Endodermal cell (in vitro differentiated cells): Measurements from ENCODE around the gene C11orf65. TPM values are rescaled to one million over a fixed set of nuclear protein-coding genes. Genes with fewer than 3 reads are reported as not detected.

Experiments used
- DNase-seq: peaks from one replicate; pipeline ENCODE4 v3.0.0-alpha.2; 2017
- H3K27ac ChIP-seq: 2 replicates; pipeline ENCODE4 v1.5.1; 2013; ENCODE audit warnings: mild to moderate bottlenecking, low read depth, low read length, moderate library complexity
- H3K27me3 ChIP-seq: 2 replicates; pipeline ENCODE4 v1.6.1; 2013; ENCODE audit warnings: mild to moderate bottlenecking, low read length, moderate library complexity; ENCODE audit not compliant: insufficient read depth, control insufficient read depth, poor library complexity, severe bottlenecking
- H3K36me3 ChIP-seq: 2 replicates; pipeline ENCODE4 v1.7.0; 2013; ENCODE audit warnings: mild to moderate bottlenecking, low read length, moderate library complexity; ENCODE audit not compliant: control insufficient read depth, insufficient read depth
- H3K4me1 ChIP-seq: one replicate; pipeline ENCODE4 v1.7.0; 2013; ENCODE audit warnings: low read length; ENCODE audit not compliant: control insufficient read depth, insufficient read depth
- H3K4me3 ChIP-seq: 2 replicates; pipeline ENCODE4 v1.5.1; 2013; ENCODE audit warnings: mild to moderate bottlenecking, low read length, moderate library complexity
- H3K9ac ChIP-seq: 2 replicates; pipeline ENCODE4 v1.6.1; 2013; ENCODE audit warnings: mild to moderate bottlenecking, low read length, moderate library complexity; ENCODE audit not compliant: poor library complexity, severe bottlenecking; ENCODE audit errors: extremely low read depth
- H3K9me3 ChIP-seq: 2 replicates; pipeline ENCODE4 v1.6.1; 2013; ENCODE audit warnings: mild to moderate bottlenecking, low read length, moderate library complexity; ENCODE audit not compliant: control insufficient read depth
- H3K27ac Mint-ChIP-seq: 2 replicates; pipeline ENCODE4 v1.8.0; 2020; ENCODE audit warnings: mixed read lengths
- H3K27me3 Mint-ChIP-seq: 2 replicates; pipeline ENCODE4 v1.8.0; 2021; ENCODE audit warnings: mild to moderate bottlenecking, mixed read lengths; ENCODE audit not compliant: insufficient read depth
- H3K36me3 Mint-ChIP-seq: 2 replicates; pipeline ENCODE4 v1.8.0; 2020; ENCODE audit warnings: low read depth, mixed read lengths
- H3K4me1 Mint-ChIP-seq: 2 replicates; pipeline ENCODE4 v1.8.0; 2020; ENCODE audit warnings: mixed read lengths
- H3K4me3 Mint-ChIP-seq: 2 replicates; pipeline ENCODE4 v1.8.0; 2020; ENCODE audit warnings: mild to moderate bottlenecking, moderate library complexity, mixed read lengths
- H3K9me3 Mint-ChIP-seq: 2 replicates; pipeline ENCODE4 v1.8.0; 2020; ENCODE audit warnings: mild to moderate bottlenecking, mixed read lengths
- WGBS, 2 experiments: methylation state at CpG; one replicate each; pipeline versions ENCODE4 v1.1.5 to v1.1.7; 2013; ENCODE audit warnings: missing lambda C conversion rate in 2 of 2, mixed read lengths in 1 of 2; ENCODE audit not compliant: insufficient coverage in 1 of 2, insufficient read length in 1 of 2; 5-methylcytosine and 5-hydroxymethylcytosine counted together
- total RNA-seq, 2 donors: library from RNA; stranded (reverse); fragmentation: NEBNext Ultra II Directional in 1 of 2; extraction: Animal tissue kit (Norgen Biotek cat#: 25700) in 1 of 2; gene quantifications; 2 replicates in 1 of 2; 3 replicates in 1 of 2; pipeline ENCODE4 v1.2.1, GENCODE V29; 2021
- TF ChIP-seq, protein P1 (sequence below): fragments of 200-600 bp; sonication (generic); conservative IDR thresholded peaks from 2 replicates; pipeline ENCODE4 v1.5.0; 2021; ENCODE audit warnings: antibody characterized with exemption, mild to moderate bottlenecking

C11orf65 gene
- total RNA-seq, 2 donors from 2014 or later, result 1.3 to 2.8 TPM

DNA sequence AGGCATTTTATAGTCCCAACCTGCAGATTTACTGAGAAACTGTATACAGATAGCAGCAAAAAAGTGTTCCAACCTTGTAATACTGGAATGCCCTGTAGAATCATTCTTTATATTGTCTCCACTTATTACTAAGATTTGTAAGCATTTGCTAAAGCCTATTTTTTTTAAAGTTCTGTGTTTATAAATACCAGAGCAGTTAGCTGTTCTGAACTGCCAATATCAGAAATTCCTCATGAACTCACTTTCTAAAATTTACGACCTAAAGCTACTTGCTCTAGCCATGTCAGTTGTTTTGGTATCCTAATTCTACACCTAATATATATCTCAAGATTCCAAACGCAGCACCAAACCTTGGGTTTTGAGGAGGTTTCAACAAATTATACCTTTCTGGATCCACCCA is 103.2 kb downstream of the C11orf65 start:
- Histone ChIP-seq H3K4me3 (no peak overlapping the region), H3K9me3 (no peaks in the 10 kb centered on the region), H3K9ac (no peak overlapping the region), H3K4me1 (no peaks in the 10 kb centered on the region), H3K36me3 (peaks cover 26% of the 10 kb centered on the region), H3K27ac (no peak overlapping the region), H3K27me3 (no peaks in the 10 kb centered on the region)
- 83 to 88% methylated on average over 1 of the region's 2 CpGs for WGBS, 2 experiments
- H3K36me3 Mint-ChIP-seq, result peaks cover 21% of the 10 kb centered on the region
- H3K4me1 Mint-ChIP-seq, result no peaks in the 10 kb centered on the region
- H3K4me3 Mint-ChIP-seq, result no peak overlapping the region
- no peak overlapping the region for H3K27ac Mint-ChIP-seq
- TF ChIP-seq, protein P1, sequence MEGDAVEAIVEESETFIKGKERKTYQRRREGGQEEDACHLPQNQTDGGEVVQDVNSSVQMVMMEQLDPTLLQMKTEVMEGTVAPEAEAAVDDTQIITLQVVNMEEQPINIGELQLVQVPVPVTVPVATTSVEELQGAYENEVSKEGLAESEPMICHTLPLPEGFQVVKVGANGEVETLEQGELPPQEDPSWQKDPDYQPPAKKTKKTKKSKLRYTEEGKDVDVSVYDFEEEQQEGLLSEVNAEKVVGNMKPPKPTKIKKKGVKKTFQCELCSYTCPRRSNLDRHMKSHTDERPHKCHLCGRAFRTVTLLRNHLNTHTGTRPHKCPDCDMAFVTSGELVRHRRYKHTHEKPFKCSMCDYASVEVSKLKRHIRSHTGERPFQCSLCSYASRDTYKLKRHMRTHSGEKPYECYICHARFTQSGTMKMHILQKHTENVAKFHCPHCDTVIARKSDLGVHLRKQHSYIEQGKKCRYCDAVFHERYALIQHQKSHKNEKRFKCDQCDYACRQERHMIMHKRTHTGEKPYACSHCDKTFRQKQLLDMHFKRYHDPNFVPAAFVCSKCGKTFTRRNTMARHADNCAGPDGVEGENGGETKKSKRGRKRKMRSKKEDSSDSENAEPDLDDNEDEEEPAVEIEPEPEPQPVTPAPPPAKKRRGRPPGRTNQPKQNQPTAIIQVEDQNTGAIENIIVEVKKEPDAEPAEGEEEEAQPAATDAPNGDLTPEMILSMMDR, result no peak
- no peaks in the 10 kb centered on the region for H3K9me3 Mint-ChIP-seq
- no peak for DNase-seq
- H3K27me3 Mint-ChIP-seq, result no peaks in the 10 kb centered on the region

DNA sequence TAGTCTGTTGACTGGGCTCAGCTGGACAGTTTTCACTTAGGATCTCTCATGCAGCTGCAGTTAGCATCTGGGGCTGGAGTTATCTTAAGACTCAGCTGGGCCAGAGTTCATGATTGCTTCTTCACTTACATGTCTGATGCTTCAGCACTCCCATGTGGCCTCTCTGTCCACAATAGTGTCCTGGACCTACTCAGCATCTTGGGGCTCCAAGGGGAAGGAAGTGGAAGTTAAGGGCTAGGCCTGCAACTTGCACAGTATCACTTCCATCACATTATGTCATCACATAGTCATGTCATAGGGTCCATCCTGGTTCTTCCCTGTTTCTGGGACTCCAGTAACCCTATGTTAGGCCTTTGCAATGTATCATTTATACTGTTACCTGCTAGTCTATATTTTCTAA is 115.9 kb downstream of the C11orf65 start:
- no peak for DNase-seq
- Histone ChIP-seq H3K9ac (no peak overlapping the region), H3K27ac (no peak overlapping the region), H3K9me3 (no peaks in the 10 kb centered on the region), H3K4me1 (no peaks in the 10 kb centered on the region), H3K4me3 (no peak overlapping the region), H3K27me3 (no peaks in the 10 kb centered on the region), H3K36me3 (peaks cover 62% of the 10 kb centered on the region)
- Mint-ChIP-seq H3K27me3 (no peaks in the 10 kb centered on the region), H3K27ac (no peak overlapping the region), H3K9me3 (peaks cover 1% of the 10 kb centered on the region), H3K4me1 (no peaks in the 10 kb centered on the region), H3K4me3 (no peak overlapping the region), H3K36me3 (peaks cover 50% of the 10 kb centered on the region)
- TF ChIP-seq, protein P1, result no peak

DNA sequence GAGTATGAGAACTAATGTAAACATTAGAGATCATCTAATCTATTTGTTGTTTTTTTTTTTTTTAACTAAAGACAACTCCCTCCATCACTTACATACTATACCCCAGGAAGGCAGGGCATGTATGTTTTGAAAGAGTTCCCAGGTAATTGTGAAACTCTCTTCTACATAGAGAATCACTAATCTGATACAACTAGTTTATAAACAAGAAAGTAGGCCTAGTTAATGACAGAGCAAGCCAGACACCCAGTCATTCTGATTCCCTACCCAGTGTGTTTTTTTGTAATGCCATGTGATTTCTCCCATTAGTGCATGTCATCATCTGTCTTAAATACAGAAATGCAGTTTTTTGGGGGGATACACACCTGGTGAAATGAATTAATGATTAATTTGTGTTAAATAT is 120.9 kb downstream of the C11orf65 start:
- Histone ChIP-seq H3K4me1 (no peaks in the 10 kb centered on the region), H3K27me3 (no peaks in the 10 kb centered on the region), H3K9me3 (no peaks in the 10 kb centered on the region), H3K27ac (no peak overlapping the region), H3K9ac (no peak overlapping the region), H3K4me3 (no peak overlapping the region), H3K36me3 (peaks cover 25% of the 10 kb centered on the region)
- Mint-ChIP-seq H3K9me3 (no peaks in the 10 kb centered on the region), H3K27ac (no peak overlapping the region), H3K36me3 (peaks cover 18% of the 10 kb centered on the region), H3K4me3 (no peak overlapping the region), H3K27me3 (no peaks in the 10 kb centered on the region), H3K4me1 (peaks cover 3% of the 10 kb centered on the region)
- no peak for DNase-seq
- TF ChIP-seq, protein P1, result no peak
